8988T (cell line): ENCODE measurements around the gene ITPKB.
A peak's percentile ranks its signal among the peaks of the same experiment; 100 is the strongest.
"Not testable (repeated sequence)": the region's sequence is repeated elsewhere in the genome, so short reads cannot be mapped to it uniquely, and the experiment has no call there.

Experiments used
- DNase-seq: peaks from one replicate; pipeline ENCODE4 v3.0.0; 2011

Gene ITPKB

GRCh38 chr1:226646026-226646869 lies 92.8 kb downstream of the ITPKB start:
- DNase-seq: no peak

GRCh38 chr1:226645279-226645976 lies 93.7 kb downstream of the ITPKB start:
- DNase-seq: no peak

DNA sequence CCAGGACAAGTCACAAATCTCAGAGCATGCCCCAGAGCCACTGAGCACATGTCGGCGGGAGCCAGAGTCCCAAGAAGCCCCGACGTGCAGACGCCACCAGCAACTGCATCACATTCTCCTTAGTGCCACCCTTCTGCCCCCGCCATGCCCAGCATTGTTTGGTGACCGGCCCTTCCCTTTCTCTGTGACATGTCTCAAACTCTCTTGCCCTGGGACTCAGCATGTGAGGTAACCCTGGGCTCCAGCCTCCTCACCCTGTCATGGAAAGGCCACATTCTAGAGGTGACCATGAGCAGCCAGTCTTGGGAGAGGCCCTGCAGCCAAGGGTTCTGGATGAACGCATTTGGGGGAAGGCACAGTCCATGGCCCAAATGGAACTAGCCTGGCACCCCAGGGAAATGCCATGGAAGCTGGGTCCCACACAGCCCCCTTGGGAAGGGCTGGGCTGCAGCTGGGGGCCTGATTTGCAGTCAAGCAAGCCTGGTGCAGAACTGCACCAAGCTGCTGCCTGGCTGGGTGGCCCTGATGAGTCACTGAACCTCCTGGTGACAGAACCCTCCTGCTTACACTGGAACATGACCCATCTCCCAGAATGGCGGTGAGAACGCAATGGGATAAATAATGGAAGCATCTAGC lies 94.4 kb downstream of the ITPKB start:
- no peak for DNase-seq

- DNase-seq: no peak
Measured at GRCh38 chr1:226643611-226644540, 95.2 kb downstream of the ITPKB start.

DNA sequence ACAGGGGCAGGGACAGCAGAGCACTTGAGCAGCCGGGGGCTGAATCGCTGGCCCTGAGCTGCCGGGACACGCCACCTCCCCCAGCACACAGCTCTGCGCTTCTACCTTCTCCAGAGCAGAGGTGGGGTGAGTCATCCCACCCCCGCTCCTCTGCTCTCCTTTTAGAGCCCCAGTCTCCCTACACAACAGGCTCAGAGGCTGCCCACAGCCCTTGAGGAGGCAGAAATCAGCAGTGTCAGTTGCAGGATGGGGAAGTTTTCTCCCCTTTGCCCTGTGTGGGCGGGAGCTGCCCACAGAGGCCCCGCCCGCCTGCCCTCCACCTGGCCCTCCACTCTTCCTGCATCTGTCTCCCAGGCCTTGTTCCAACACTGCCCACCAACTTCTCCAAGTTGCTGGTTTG lies 95.9 kb downstream of the ITPKB start:
- no peak for DNase-seq

- DNase-seq: no peak
Measured at GRCh38 chr1:226642421-226642820, 96.7 kb downstream of the ITPKB start.

DNA sequence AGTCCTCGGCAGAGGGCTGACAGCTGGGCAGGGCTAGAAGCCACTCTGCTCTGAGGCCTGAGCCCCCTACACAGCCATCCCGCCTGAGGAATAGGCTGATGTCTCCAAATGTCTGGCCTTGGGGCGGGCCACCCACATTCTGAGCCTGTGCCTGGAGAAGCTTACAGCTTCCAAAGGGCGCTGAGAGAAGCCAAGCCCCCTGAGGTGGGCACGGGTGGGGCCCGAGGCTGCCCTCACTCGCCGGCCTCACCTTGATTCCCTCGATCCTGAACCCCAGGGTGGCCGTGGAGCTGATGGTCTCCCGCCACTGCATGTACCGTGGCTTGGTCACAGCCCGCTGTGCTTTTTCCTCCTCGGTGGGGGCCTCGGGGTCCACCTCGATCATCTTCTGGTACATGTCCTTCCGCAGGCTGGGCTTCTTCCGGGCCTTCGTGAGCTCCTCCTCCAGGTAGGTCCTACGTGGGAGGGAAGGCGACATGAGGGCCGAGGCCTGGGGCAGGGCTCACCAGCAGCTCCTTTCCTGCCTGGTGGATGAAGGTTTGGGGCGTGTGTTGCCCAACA lies 97.3 kb downstream of the ITPKB start:
- DNase-seq: no peak

- DNase-seq: no peak
Measured at GRCh38 chr1:226640321-226641136, 98.6 kb downstream of the ITPKB start.

DNA sequence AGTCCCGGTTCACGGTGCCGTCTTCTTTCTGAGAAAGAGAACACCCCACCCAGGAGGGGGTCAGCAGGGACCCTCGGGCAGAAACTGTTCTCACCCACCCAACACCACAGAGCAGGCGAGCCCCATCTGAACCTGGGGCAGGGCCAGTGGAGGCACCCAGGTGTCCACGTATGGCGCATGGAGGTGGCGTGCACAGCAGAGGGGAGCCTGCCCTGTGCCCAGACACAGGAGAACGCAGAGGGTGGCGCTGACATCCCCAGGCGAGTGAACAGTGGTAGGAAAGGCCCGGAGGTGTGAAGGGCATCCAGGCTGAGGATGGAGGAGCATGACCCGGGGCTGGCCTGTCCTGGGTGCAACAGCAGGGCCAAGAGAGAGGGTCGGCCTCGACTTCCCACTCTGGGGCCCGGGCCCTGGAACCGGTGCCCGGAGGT lies 99.4 kb downstream of the ITPKB start:
- DNase-seq: no peak

DNA sequence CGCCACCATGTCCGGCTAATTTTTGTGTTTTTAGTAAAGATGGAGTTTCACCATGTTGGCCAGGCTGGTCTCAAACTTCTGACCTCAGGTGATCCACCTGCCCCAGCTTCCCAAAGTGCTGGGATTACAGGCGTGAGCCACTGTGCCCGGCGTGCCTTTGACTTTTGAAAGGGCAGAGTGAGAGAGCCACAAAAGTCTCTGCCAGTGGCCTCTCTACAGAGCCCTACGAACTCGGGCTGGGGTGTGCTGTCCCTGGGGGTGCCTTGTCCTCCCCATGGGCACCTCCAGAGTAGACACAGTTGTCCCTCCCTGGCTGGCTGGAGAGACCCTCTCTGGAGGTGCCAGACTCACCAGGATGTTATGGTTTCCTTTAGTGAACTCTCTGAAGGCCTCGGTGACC lies 99.9 kb downstream of the ITPKB start:
- not testable (repeated sequence) for DNase-seq

DNA sequence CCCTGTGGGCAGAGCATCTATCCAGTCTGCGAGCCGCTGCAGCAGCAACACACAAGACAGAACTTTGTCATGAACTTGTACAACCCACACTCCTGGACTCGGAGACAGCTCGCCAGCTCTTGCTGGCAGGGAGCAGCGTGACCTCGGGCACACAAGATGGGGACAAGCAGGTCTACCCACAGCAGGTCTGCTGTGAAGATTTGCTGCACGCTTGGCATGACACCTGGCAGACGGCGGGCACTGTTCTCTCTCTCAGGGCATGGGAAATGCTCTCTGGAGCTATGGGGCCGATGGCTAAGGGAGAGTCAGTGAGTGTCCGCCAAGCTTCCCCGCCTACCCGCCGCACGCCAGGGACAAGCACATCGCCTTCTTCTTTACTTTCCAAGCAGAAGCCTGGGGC lies 100.5 kb downstream of the ITPKB start:
- no peak for DNase-seq

GRCh38 chr1:226638001-226638601 lies 101.0 kb downstream of the ITPKB start:
- no peak for DNase-seq

GRCh38 chr1:226637147-226637935 lies 101.7 kb downstream of the ITPKB start:
- no peak for DNase-seq

DNA sequence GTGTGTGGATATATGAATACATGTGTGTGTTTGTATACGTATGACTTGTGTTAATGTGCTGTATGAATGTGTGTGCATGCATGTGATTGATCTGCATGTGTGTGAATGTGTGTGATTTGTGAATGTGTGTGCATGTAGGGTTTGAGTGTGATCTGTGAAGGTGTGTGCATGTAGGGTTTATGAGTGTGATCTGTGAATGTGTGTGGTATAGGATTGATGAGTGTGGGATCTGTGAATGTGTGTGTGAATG lies 102.3 kb downstream of the ITPKB start:
- no peak for DNase-seq

DNA sequence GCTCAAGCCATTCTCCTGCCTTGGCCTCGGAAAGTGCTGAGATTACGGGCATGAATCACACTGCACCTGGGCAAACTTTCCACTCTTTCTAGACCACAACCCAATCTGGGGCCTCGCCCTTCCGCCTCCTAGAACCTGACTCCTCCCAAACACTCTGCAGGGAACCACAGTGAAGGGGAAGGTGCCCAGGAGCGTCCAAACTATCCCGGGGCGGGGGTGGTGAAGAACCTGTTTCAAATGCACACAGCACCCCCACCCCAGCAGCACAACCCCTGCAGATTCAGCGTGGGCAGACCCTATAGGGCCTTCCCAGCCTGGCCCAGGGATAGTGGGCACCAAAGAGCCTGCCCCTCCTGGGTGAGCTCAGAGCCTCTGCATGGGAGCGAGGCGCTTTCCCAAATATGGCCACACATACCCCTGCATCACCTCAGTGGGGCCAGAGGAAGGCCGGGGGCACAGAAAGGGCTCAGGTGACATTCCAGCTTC lies 103.6 kb downstream of the ITPKB start:
- DNase-seq: no peak

- no peak for DNase-seq
Measured at GRCh38 chr1:226634611-226635246, 104.4 kb downstream of the ITPKB start.

- peak; percentile 68 for DNase-seq
Measured at GRCh38 chr1:226634166-226634588, 104.9 kb downstream of the ITPKB start.

DNA sequence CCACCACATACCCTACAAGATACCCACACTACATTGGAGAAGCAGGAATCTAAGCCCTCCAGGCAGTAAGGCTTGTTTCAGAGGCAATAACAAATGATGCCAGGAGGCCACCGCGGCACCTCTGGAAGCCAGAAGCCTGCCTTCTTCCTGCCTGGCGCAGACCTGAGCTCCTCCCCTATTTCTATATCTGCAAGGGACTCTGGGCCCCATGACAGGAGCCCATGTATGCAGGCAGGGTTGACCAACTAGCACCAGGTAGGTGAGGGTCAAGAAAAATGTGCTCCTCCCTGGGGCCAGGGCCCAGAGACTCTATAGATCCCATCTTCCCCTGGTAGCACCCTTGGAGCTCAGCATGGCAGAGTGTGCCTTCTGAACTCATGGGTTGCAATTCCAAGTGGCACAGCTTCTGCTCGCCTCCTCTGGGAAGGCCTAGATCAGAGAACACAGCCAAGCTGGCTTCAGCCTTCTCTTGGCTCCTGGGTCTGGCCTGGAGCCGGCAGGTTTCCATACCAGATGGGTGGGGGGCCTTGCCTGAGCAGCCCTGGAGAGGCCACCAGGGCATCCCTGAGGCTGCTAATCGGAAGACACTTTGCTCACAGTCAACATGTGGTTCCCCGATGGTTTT lies 105.4 kb downstream of the ITPKB start:
- no peak for DNase-seq

GRCh38 chr1:226632922-226633351 lies 106.1 kb downstream of the ITPKB start:
- DNase-seq: no peak
